Left kidney (tissue), 2 donors: ENCODE data around the gene QRFP. TPM values are rescaled to one million over a fixed set of nuclear protein-coding genes. Genes with fewer than 3 reads are reported as not detected.

Experiments used
- DNase-seq: peaks from one replicate; pipeline ENCODE4 v3.0.0-alpha.2; 2013
- polyA plus RNA-seq: library from polyadenylated mRNA; unstranded; fragments of 120-200 nt; gene quantifications from one replicate; pipeline ENCODE4 v1.2.1, GENCODE V29; 2013; ENCODE audit not compliant: insufficient read length

QRFP gene
- polyA plus RNA-seq, 1 donor = 0.30 TPM

DNA sequence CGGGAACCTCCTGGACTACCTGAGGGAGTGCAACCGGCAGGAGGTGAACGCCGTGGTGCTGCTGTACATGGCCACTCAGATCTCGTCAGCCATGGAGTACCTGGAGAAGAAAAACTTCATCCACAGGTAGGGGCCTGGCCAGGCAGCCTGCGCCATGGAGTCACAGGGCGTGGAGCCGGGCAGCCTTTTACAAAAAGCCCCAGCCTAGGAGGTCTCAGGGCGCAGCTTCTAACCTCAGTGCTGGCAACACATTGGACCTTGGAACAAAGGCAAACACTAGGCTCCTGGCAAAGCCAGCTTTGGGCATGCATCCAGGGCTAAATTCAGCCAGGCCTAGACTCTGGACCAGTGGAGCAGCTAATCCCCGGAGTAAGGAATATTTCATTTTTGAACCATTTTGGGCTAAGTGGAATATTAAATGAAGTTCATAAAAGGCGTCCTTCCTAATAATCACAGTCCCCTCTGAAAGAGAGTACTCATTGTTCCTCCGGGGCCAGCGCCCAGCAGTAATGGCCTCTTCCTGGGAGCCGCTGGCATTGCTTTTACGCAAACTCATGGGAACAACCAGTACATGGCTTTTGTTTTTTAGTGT is 23.6 kb downstream of the QRFP start:
- no peak for DNase-seq

DNA sequence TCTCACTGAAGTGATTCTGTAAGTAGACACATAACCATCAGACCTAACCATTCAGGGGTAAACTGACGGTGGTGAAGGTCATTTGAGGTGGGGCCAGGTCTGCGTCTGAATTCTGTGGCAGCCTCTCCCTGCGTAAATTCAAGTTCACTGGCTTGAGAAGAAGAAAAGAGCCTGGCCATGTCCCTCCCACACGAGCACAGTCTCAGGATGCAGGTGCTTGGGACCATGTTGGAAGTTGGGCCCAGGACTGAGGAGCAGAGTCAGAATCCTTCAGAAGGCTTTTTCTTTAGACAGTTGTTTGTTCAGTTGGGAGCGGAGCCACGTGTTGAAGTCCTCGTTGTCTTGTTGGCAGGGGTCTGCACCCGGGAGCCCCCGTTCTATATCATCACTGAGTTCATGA is 24.1 kb downstream of the QRFP start:
- DNase-seq = no peak

DNA sequence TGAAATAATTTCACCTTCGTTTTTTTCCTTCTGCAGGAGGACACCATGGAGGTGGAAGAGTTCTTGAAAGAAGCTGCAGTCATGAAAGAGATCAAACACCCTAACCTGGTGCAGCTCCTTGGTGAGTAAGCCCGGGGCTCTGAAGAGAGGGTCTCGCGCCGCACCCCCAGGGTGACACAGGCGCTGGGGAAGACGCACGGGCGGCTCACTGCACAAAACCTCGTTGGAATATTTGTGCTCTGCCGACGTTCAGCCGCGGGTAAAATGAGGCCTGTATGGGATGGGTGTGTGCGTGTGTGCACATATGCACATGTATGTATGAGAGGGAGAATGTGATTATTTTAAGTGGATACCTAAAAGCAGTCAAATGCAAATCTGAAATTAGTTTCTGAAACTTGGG is 24.5 kb downstream of the QRFP start:
- no peak for DNase-seq

DNA sequence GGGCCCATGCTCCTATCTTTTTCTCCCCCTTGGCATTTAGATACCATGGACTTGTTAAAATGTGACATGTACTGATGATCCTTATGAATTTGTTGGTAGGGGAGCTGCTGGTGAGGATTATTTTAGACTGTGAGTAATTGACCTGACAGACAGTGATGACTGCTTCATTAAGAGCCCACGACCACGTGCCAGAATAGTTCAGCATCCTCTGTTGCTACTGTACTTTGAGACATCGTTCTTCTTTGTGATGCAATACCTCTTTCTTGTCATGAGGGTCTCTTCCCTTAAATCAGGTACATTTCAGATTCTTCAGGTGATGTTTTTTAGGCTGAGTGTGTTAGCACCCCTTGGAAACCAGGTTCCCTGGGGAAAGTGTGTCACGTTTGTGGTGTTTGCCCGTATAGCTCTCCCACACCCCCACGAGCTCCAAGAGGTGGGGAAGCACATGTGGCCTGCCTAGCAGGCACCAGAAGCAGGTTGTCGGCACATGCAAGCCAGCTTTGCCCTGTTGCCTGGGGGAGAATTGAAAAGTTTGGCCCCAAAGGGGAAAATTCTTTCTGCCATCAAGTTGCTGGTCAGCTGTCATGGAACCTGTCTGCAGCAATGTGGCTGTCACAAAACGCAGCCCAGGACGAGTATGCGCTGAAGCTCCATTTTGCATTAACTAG is 25.1 kb downstream of the QRFP start:
- DNase-seq = no peak

DNA sequence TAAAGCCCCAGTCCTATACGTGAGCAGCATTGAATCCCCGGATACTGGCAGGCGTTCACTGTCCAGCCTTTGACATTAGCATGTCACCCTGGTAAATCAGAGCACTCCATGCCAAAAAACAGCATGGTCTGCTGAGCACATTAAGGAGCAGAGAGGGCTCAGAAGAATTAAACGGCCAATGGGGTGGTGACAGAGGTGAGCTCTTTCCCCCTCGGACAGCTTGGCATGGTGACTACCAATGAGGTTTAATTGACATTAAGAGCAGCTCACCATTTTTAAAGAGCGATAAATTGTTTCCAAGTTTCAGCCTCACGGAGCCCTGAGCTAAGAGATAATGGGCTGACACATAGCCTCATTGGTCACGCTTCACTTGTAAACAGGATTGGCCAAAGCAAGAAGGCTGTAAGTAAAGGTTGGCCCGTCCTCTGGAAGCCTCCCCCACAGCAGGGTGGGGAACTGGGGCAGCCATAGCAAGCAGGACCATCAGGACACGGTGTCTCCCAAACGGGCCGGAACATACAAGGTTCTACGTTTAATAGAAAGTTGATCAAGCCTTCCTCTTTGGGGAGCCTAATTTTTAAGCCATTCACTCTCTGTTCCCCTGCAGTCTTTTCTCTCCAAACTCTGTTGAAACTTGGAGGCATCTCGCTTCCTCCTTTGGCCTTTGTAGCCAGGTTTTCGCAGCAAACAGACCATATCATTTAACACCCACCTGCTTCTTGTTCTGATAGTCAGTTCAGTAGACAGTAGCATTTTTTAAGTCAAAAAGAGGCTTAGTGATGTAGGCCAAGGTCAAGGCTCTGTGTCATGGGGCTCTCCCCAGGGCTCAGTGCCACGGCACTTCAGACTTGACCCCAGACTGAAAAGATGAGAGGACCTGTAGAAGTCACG is 25.9 kb downstream of the QRFP start:
- DNase-seq = no peak

DNA sequence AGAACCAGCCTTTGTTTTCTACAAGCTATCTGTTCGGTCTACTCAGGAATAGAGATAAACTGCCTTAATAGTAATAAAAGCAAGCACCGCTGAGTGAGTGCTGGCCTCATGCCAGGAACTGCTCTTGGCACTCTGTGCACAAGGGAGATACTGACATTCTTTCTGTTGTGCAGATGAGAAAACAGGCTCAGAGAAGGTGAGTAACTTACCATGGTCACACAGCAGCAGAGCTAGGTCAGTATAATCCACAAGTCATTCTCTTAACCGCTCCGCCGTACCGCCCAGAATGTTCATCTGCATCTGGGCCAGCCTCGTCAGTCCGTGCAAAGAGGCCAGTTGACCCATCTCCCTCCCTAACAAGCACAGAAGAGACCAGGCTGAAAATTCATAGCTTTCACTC is 27.4 kb downstream of the QRFP start:
- DNase-seq = no peak

DNA sequence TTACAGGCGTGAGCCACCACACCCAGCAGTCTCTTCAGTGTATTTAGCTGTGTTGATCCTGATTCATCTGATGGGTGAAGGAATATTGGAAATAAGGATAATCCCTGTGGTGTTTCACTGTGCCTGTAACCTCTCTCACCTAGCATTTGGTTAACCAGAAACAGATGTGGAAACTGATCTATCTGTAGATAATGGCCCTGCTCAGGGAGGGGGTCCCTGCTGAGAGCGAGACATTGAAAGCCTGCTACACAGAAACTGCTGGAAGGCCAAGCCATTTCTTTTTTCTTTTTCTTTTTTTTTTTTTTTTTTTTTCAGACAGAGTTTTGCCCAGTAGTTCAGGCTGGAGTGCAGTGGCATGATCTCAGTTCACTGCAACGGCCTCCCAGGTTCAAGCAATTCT is 28.4 kb downstream of the QRFP start:
- DNase-seq = no peak

DNA sequence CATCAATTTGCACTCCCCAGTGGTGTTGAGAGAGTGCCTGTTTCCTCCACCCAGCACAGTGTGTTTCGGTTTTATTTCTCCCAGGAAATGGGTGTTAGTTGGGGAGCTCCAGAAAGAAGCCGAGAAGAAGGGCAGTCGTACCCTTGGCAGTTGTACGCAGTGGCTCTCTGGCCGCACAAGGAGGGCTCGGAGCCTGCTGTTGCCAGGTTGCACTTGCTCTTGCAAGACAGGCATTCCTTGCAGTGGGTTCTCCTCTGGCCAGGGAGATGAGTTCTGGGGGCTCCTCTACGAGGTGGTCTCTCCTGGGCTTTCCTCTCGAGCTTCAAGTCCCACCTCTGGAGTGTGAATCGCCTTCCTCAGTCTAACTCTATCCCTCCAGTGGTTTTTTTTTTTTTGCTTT is 29.1 kb downstream of the QRFP start:
- DNase-seq = no peak

DNA sequence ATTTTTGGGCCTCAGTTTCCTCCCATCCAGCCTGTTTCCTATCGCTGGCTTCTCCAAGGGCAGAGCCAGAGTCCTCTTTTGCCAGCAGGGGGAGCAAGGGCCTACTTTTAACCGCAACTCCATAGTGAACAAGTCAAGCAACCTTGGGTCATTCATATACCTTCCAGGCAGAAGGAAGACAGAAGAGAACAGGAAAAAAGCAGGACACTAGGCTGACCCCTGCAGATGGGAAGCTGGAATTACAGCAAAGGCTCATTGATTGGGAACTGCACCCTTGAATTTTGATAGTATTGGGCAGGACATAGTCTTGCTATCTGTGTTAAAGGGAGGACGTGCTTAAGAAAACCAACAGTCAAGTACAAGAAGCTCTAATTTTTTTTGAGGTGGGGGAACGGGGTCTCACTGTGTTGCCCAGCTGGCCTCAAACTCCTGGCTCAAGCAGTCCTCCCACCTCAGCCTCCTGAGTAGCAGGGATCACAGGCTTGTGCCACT is 30.1 kb downstream of the QRFP start:
- DNase-seq = peak; percentile 85

DNA sequence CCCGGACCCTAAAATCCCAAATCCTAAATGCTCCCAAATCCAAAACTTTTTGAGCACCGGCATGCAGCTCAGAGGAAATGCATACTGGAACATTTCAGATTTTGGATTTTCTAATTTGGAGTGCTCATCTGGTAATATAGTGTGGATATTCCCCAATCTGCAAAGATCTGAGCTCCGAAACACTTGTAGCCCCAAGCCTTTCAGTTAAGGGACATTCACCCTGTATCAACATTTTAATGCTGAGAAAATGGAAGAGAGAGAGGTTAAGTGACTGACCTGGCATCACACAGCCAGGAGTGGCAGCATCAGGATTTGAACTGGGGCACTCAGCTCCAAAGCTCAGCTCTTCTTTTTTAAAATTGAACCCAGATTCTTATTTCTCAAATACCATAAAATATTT is 30.7 kb downstream of the QRFP start:
- no peak for DNase-seq

DNA sequence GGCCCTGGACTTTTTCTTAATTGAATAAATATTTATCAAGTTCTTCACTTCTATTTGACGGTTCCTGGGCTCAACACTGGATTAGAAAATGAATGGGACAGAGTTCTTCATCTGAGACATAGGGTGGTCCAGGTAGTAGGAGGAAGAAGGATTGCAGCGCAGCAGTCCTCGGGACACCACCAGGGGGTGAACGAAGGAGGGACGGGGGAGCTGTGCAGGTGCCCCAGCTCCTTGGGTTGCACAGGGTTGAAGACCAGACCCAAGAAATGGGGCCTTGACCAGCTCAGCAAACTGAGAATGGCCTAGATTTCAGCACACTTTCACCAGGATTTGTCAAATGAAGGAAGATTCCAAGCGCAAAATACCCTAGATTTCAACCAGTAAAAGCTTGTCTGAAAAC is 32.1 kb downstream of the QRFP start:
- no peak for DNase-seq

DNA sequence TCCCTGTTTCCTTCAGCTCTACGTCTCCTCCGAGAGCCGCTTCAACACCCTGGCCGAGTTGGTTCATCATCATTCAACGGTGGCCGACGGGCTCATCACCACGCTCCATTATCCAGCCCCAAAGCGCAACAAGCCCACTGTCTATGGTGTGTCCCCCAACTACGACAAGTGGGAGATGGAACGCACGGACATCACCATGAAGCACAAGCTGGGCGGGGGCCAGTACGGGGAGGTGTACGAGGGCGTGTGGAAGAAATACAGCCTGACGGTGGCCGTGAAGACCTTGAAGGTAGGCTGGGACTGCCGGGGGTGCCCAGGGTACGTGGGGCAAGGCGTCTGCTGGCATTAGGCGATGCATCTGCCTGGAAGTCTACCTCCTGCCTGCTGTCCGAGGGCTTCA is 33.9 kb downstream of the QRFP start:
- DNase-seq = no peak

DNA sequence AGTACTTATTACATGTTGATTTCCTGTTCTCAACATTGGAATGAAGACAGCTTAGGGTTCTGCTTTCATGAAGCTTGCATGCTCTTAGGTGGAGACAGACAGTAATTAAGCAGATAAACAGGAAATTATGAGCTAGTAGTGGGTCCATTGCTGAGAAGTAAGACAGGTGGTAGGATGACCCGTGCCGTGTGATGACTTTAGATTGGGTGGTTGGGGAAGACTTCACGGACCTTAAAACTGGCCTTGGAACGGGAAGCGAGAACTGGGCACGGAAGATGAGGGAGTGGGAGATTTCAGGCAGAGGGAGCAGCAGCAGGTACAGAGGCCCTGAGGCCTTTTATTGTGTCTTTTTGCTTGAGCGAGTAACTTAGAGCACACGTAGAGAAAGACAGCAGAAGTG is 34.4 kb downstream of the QRFP start:
- no peak for DNase-seq

DNA sequence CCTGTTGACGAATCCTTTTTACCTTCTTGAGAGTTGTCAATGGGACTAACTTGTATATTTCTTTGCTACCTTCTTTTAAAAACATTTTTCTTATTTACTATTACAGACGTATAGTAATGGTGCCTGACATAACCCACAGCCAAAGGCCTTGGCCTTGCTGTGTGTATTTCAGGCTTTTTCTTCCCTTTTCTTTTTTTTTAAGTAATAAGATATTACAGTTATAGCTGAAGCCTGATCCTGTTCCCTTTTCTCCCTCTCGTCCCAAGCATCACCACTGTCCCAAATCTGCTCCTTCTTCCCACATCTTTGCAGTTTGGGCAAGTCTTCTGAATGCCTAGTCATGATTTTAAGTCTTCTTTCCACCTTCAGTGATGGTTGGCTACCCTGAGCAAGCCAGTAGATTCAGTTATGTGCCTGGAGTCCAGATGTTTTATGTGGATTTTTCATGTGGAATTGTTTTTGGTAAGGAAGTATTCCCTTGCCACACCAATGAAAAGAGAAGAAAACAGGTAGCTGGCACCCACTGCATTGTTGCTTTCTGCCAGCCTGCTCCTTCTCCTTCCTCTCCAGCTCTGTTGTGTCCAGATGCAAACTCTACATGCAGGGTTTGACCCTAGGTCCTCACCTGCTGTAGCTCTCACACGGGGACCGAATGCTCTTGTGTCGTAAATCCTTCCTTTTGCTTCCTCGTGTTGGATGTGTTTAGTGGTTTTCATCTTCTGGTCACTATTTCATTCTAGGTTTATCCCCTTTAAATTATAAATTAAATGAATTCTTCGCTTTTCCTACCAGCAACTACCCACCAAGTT is 35.0 kb downstream of the QRFP start:
- DNase-seq = no peak

DNA sequence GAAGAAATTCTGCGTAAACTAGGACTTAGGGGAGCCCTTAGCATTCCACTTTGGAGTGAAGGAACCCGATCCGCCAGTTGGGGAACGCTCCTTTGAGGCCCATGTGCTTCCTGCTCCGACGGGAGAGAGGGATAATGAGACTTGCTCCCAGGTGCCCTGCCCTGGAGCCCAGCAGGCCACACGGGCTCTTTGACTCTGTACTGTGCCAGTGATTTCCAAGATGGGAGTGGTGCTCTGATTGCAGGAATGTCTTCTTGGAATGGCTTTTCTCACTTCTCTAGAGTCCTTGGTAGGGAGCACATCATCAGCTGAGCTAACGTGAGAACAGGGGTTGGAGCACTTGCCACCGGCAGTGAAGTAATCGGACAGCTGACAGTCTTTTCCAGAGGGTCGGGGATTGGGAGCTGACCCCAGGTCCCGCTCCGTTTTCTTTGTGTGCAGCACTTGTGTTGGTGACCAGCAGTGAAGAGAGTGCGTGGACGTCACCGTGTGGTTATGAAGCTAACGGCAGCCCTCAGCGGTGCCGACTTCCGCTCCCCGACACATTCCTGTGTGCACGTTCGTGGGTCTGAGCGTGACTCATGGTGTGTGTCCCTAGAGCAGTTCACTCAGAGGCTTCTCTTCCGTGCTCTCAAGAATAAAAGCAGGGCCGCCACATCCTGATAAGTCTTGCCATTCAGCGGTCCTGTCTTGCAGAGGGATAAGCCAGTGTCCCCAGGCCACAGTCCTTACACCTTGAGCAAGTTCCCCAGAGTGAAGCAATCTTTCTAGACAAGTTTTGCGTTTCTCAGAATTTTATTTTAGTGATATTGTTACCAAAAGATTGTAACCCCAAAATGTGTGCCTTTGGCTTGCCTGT is 35.9 kb downstream of the QRFP start:
- no peak for DNase-seq

DNA sequence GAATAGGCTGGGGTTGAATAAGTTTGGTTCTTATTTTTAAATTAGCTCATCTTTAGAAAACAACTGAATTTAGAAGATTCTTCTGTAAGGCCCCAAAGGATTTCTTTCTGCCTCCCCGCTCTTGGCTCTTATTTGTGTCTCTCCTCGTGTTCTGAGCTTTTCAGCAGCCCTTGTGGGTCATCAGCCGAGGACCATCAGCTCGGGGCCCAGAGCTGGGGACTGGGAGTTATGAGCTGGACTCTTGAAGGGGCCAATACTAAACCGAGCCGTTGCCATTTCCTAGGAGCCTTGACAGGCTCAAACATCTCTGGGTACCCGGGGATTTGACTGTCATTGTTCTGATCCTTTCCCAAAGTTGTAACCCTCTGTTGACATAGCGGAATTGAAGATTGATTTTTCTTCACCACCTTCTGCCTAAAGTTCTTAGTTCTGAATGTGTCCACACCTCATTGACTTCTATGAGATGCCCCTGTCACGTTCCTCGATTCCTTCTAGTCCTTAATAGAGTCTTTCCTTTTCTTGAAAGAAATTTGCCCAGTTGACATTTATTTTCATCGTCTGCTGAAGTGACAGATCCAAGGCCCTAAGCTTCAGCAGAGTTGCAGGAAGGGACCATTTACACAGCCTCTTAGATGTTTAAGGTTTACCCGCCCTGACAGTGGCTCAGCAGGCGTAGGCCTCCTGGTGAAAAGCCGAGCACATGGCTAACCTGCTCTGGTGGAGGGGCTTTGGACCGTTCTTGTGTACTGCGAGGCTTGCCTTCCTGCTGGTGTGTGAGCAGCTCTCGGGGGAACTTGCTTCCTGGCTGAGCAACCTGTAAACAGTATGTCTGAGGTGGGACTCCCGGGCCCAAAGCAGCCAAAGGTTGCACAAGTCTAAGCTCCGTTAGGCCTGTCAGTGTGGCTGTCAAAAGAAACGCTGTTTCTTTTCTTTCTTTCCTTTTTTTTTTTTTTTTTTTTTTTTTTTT is 37.6 kb downstream of the QRFP start:
- no peak for DNase-seq

DNA sequence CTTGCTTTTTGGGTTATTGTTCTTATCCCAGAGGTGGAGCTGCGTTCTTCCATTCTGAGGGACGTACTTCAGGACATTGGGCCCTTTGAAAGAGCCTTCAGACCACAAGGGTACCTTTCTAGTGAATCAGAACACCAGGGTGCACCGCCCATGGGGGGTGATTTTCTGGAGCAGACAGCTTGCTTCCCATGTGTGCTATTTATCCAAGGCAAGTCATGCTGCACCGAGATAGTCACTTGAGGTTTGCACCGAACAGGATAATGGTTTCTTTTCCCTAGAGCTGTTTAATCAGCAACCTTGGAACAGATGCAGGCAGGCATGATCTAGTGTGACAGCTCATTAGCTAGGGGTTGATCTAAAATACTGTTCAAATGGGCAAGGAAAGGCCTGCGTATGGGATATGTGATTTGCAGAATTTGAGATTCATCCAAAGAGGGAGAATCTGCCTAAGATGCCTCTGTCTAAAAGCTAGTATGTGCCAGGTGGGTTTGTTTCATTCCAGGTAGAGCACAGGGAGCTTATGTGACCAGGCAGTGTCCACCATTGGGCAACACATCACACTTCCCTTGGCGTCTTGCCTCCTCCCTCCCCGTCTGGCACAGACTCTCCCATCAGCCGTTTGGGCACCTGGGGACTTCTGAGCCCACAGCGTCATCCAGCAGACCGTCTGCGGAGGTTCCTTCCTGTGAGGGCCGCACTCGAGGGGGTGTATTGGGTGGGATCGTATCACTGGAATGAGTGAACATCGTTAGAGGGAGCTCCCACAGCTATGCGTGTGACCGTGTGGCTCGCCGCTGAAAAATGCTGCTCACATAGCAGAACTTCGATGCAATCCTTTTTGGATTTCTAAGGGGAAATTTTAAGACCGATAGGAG is 38.5 kb downstream of the QRFP start:
- no peak for DNase-seq

DNA sequence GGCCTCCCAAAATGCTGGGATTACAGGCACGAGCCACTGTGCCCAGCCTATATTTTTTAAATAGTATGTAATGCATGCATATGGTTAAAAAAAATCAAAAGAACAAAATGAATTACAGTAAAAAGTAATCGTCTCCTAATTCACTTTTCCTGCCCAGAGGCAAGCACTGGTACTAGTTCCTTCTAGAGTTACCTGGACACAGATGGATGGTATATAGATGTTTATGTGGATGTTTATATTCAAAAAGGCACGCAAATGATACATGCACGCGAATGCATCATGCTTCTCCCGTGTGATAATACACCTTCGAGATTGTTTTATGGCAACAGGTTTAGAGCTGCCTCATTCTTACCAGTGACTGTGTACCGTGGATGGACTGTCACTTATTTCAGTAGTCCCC is 40.1 kb downstream of the QRFP start:
- no peak for DNase-seq

DNA sequence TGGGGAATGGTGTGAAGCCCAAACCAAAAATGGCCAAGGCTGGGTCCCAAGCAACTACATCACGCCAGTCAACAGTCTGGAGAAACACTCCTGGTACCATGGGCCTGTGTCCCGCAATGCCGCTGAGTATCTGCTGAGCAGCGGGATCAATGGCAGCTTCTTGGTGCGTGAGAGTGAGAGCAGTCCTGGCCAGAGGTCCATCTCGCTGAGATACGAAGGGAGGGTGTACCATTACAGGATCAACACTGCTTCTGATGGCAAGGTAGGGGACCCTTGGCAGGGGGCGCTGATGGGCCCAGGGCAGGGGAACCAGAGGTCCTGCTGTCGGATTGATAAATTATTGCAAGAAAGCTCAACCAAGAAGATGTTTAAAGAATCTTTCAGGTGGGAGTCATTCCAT is 41.8 kb downstream of the QRFP start:
- no peak for DNase-seq
